ENCODE data around the gene HRH2. TPM values are rescaled to one million over a fixed set of nuclear protein-coding genes. Genes with fewer than 3 reads are reported as not detected.

Gene HRH2
- total RNA-seq, 4 donors from 2014 or later: 0.15 to 4.5 (median 1.4) TPM

DNA sequence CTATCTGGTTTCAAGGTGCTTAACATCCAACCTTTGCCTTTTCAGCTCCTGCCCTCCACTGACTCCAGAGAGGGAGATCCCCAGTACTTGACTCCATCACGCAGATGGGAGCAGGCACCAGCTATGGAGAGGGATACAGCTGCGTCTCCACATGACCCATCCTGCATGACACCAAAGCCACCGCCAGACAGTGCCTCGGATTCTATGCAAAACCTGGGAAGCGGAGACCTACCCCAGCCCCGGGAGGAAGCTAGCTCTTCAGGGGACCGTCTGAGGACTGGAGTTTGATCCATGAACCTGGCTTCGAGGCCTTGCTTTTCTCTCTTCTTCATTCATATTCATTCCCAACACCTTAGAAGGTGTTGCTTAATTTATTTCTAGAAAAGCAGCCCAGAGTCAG, 24.8 kb downstream of the HRH2 start:
- H3K27ac ChIP-seq: no peak overlapping the region
- no peak for TF ChIP-seq POLR2A (IDR thresholded peaks at IDR 0.05)
- TF ChIP-seq, protein P1, sequence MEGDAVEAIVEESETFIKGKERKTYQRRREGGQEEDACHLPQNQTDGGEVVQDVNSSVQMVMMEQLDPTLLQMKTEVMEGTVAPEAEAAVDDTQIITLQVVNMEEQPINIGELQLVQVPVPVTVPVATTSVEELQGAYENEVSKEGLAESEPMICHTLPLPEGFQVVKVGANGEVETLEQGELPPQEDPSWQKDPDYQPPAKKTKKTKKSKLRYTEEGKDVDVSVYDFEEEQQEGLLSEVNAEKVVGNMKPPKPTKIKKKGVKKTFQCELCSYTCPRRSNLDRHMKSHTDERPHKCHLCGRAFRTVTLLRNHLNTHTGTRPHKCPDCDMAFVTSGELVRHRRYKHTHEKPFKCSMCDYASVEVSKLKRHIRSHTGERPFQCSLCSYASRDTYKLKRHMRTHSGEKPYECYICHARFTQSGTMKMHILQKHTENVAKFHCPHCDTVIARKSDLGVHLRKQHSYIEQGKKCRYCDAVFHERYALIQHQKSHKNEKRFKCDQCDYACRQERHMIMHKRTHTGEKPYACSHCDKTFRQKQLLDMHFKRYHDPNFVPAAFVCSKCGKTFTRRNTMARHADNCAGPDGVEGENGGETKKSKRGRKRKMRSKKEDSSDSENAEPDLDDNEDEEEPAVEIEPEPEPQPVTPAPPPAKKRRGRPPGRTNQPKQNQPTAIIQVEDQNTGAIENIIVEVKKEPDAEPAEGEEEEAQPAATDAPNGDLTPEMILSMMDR (IDR thresholded peaks at IDR 0.05): no peak
- H3K9me3 ChIP-seq: no peaks in the 10 kb centered on the region
- 77 to 83% methylated on average over 7 of the region's 8 CpGs for WGBS, 2 donors
- intact Hi-C loops (cut with DNase I): no loop called here
- peaks cover 0 to 33% (median 0%) of the 10 kb centered on the region in 4 donors for H3K27me3 ChIP-seq
- no peaks in the 10 kb centered on the region for H3K36me3 ChIP-seq
- no peaks in the 10 kb centered on the region for H3K4me1 ChIP-seq
- no peak for DNase-seq
- no peak overlapping the region for H3K4me3 ChIP-seq

DNA sequence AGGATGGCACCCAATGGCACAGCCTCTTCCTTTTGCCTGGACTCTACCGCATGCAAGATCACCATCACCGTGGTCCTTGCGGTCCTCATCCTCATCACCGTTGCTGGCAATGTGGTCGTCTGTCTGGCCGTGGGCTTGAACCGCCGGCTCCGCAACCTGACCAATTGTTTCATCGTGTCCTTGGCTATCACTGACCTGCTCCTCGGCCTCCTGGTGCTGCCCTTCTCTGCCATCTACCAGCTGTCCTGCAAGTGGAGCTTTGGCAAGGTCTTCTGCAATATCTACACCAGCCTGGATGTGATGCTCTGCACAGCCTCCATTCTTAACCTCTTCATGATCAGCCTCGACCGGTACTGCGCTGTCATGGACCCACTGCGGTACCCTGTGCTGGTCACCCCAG, 25.4 kb downstream of the HRH2 start:
- Histone ChIP-seq H3K9me3 (no peaks in the 10 kb centered on the region), H3K27ac (no peak overlapping the region), H3K4me3 (no peak overlapping the region), H3K36me3 (no peaks in the 10 kb centered on the region), H3K4me1 (no peaks in the 10 kb centered on the region), H3K27me3 (peaks cover 0 to 34% (median 0%) of the 10 kb centered on the region in 4 donors)
- no peak for DNase-seq
- 96 to 98% methylated on average over 15 of the region's 15 CpGs for WGBS, 2 donors
- TF ChIP-seq POLR2A (IDR thresholded peaks at IDR 0.05): no peak
- TF ChIP-seq, protein P1 (IDR thresholded peaks at IDR 0.05): no peak
- intact Hi-C loops (cut with DNase I): no loop called here

GRCh38 chr5:175683921-175684320, 26.1 kb downstream of the HRH2 start:
- Histone ChIP-seq H3K27me3 (peaks cover 0 to 38% (median 0%) of the 10 kb centered on the region in 4 donors), H3K9me3 (no peaks in the 10 kb centered on the region), H3K36me3 (no peaks in the 10 kb centered on the region), H3K27ac (no peak overlapping the region), H3K4me1 (peaks cover 0 to 5% (median 0%) of the 10 kb centered on the region in 3 donors), H3K4me3 (no peak overlapping the region)
- no peak for DNase-seq
- 88% methylated on average over 6 of the region's 13 CpGs; no CpG with 5 or more reads in 1 of the 2 donors for WGBS, 2 donors
- no peak for TF ChIP-seq POLR2A (IDR thresholded peaks at IDR 0.05)
- TF ChIP-seq, protein P1 (IDR thresholded peaks at IDR 0.05): no peak
- intact Hi-C loops (cut with DNase I): no loop called here

DNA sequence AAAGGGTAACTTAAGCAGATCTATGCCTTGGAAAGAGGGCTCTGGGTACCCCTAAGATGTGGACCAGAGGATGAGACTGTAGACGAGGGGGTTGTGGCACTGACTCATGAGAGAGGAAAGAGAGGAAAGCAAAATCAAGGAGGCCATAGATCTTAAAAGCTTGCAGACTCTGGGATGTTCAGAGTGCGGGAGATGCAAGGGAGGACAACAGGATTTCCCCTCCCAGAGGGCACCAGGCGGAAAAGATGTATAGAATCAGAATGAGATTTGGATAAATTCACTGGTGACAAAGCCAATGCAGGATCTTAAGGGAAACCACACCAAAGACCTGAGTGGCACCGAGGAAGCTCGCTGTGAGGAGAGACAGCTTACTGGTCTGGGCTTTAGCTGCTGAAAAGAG, 27.1 kb downstream of the HRH2 start:
- no peak overlapping the region for H3K27ac ChIP-seq
- no peaks in the 10 kb centered on the region for H3K36me3 ChIP-seq
- no peak for DNase-seq
- peaks cover 0 to 47% (median 0%) of the 10 kb centered on the region in 4 donors for H3K27me3 ChIP-seq
- H3K9me3 ChIP-seq: no peaks in the 10 kb centered on the region
- H3K4me3 ChIP-seq: no peak overlapping the region
- 82 to 85% methylated on average over 5 of the region's 5 CpGs for WGBS, 2 donors
- intact Hi-C loops (cut with DNase I): no loop called here
- peaks cover 0 to 8% (median 0%) of the 10 kb centered on the region in 3 donors for H3K4me1 ChIP-seq
- no peak for TF ChIP-seq POLR2A (IDR thresholded peaks at IDR 0.05)
- TF ChIP-seq, protein P1 (IDR thresholded peaks at IDR 0.05): no peak

GRCh38 chr5:175685701-175686350, 28.0 kb downstream of the HRH2 start:
- no peak for TF ChIP-seq POLR2A (IDR thresholded peaks at IDR 0.05)
- TF ChIP-seq, protein P1 (IDR thresholded peaks at IDR 0.05): no peak
- Histone ChIP-seq H3K27me3 (peaks cover 0 to 56% (median 0%) of the 10 kb centered on the region in 4 donors), H3K4me1 (peaks cover 0 to 8% (median 0%) of the 10 kb centered on the region in 3 donors), H3K9me3 (no peaks in the 10 kb centered on the region), H3K36me3 (no peaks in the 10 kb centered on the region), H3K4me3 (no peak overlapping the region), H3K27ac (no peak overlapping the region)
- DNase-seq: no peak
- 82 to 92% methylated on average over 7 to 9 of the region's 12 CpGs for WGBS, 2 donors
- intact Hi-C loops (cut with DNase I): no loop called here

Measured in esophagus squamous epithelium (tissue), 5 donors.